ENCODE measurements around the gene JADE2.
A peak's percentile ranks its signal among the peaks of the same experiment; 100 is the strongest.

Gene JADE2

GRCh38 chr5:134506054-134507039 lies 19.1 kb upstream of the JADE2 start (continued):
- TF ChIP-seq SCRT1 (tag by site-specific recombination; IDR thresholded peaks at IDR 0.05; ENCODE audit: borderline replicate concordance) (0 out of 2 replicates have a peak, but pooled peaks have one; percentile 10), WT1 (tag by site-specific recombination; IDR thresholded peaks at IDR 0.05) (no peak), KLF8 (tag by site-specific recombination; IDR thresholded peaks at IDR 0.05) (no peak), KLF1 (tag by site-specific recombination; IDR thresholded peaks at IDR 0.05) (0 out of 2 replicates have a peak, but pooled peaks have one; percentile 10), ZNF221 (tag by site-specific recombination; IDR thresholded peaks at IDR 0.05; ENCODE audit: borderline replicate concordance) (no peak), ZNF548 (tag by site-specific recombination; IDR thresholded peaks at IDR 0.05) (no peak), ZNF549 (tag by site-specific recombination; IDR thresholded peaks at IDR 0.05) (no peak), ZFP41 (tag by site-specific recombination; IDR thresholded peaks at IDR 0.05; ENCODE audit: borderline replicate concordance) (no peak)

GRCh38 chr5:134507452-134507851 lies 18.0 kb upstream of the JADE2 start:
- Histone ChIP-seq H3K9me3 (ENCODE audit: control insufficient read depth, insufficient read depth, low read depth, low read length) (no peaks in the 10 kb centered on the region), H3K4me3 (ENCODE audit: low read depth, low read length) (no peak overlapping the region), H3K4me1 (ENCODE audit: control insufficient read depth, insufficient read depth, low read length) (peaks cover 9% of the 10 kb centered on the region; the same call in 1 of the 2 replicates), H3K36me3 (ENCODE audit: control insufficient read depth in 2 of 2, insufficient read depth in 1 of 2, low read length in 2 of 2) (no peaks in the 10 kb centered on the region), H3K27ac (ENCODE audit: extremely low read depth, low read depth, low read length) (no peak overlapping the region)
- no peak for TF ChIP-seq ZNF394 (tag by site-specific recombination; IDR thresholded peaks at IDR 0.05; ENCODE audit: borderline replicate concordance)
- no peak for TF ChIP-seq ZNF510 (tag by site-specific recombination; IDR thresholded peaks at IDR 0.05; ENCODE audit: insufficient replicate concordance)
- no peak for TF ChIP-seq ZBTB44 (tag by site-specific recombination; IDR thresholded peaks at IDR 0.05)
- TF ChIP-seq ZNF837 (tag by site-specific recombination; IDR thresholded peaks at IDR 0.05): no peak
- no peak for TF ChIP-seq ZNF10 (tag by site-specific recombination; IDR thresholded peaks at IDR 0.05)
- no peak for TF ChIP-seq ZNF16 (tag by site-specific recombination; IDR thresholded peaks at IDR 0.05; ENCODE audit: low read depth)
- no peak for TF ChIP-seq ZNF610 (tag by site-specific recombination; IDR thresholded peaks at IDR 0.05; ENCODE audit: borderline replicate concordance)
- TF ChIP-seq ZNF561 (tag by site-specific recombination; IDR thresholded peaks at IDR 0.05; ENCODE audit: borderline replicate concordance): no peak
- no peak for TF ChIP-seq ZNF549 (tag by site-specific recombination; IDR thresholded peaks at IDR 0.05)
- TF ChIP-seq KLF9 (tag by site-specific recombination; IDR thresholded peaks at IDR 0.05; ENCODE audit: low read depth): no peak
- POLR2A ChIA-PET: interaction anchor here (0.6 kb wide), 1 partner anchor 18 kb away, joined by 3 read pairs; the partner anchor contains the start of gene JADE2
- CTCF ChIA-PET: interaction anchor here (1.7 kb wide), 1 partner anchor 79 kb away, joined by 3 read pairs; no protein-coding TSS in a partner anchor

GRCh38 chr5:134508521-134509195 lies 16.8 kb upstream of the JADE2 start:
- H3K4me3 ChIP-seq (ENCODE audit: low read depth, low read length): no peak overlapping the region
- POLR2A ChIA-PET: no interaction called here
- H3K9me3 ChIP-seq (ENCODE audit: control insufficient read depth, insufficient read depth, low read depth, low read length): no peaks in the 10 kb centered on the region
- no peak overlapping the region for H3K27ac ChIP-seq (ENCODE audit: extremely low read depth, low read depth, low read length)
- H3K4me1 ChIP-seq (ENCODE audit: control insufficient read depth, insufficient read depth, low read length): peaks cover 9% of the 10 kb centered on the region; the same call in 1 of the 2 replicates
- no peaks in the 10 kb centered on the region for H3K36me3 ChIP-seq (ENCODE audit: control insufficient read depth in 2 of 2, insufficient read depth in 1 of 2, low read length in 2 of 2)
- CTCF ChIA-PET: no interaction called here
- TF ChIP-seq PRDM10 (tag by site-specific recombination; IDR thresholded peaks at IDR 0.05) (no peak), ZNF629 (tag by site-specific recombination; IDR thresholded peaks at IDR 0.05) (no peak), ZNF513 (tag by site-specific recombination; IDR thresholded peaks at IDR 0.05) (no peak), ZNF585B (tag by site-specific recombination; IDR thresholded peaks at IDR 0.05) (no peak), ZNF529 (tag by site-specific recombination; IDR thresholded peaks at IDR 0.05; ENCODE audit: insufficient replicate concordance) (no peak), ELK4 (IDR thresholded peaks at IDR 0.05; ENCODE audit: borderline replicate concordance, low read depth, low read length) (no peak)
